Activated naive CD4-positive, alpha-beta T cell treated with anti-CD3 and anti-CD28 coated beads for 36 hours (primary cell): ENCODE results near the gene CGREF1. TPM values are rescaled to one million over a fixed set of nuclear protein-coding genes. Genes with fewer than 3 reads are reported as not detected.

Source experiments
- CTCF ChIA-PET: fragments of 350-600 bp; sonication (Branson Sonifier 250); formaldehyde crosslinking; loops from one replicate; lab custom pipeline; 2021; ENCODE audit warnings: antibody characterized with exemption; lab: Charles Lee
- DNase-seq: peaks from one replicate; pipeline ENCODE4 v3.0.0-alpha.2; 2020
- H3K27ac Mint-ChIP-seq: one replicate; pipeline ENCODE4 v1.8.0; 2021; ENCODE audit warnings: mild to moderate bottlenecking, mixed read lengths
- H3K27me3 Mint-ChIP-seq: one replicate; pipeline ENCODE4 v1.8.0; 2021; ENCODE audit warnings: low read depth, mixed read lengths
- H3K36me3 Mint-ChIP-seq: one replicate; pipeline ENCODE4 v1.8.0; 2021; ENCODE audit warnings: low read depth, mixed read lengths
- H3K4me1 Mint-ChIP-seq: one replicate; pipeline ENCODE4 v1.8.0; 2021; ENCODE audit warnings: low read depth, mixed read lengths
- H3K4me3 Mint-ChIP-seq: one replicate; pipeline ENCODE4 v1.8.0; 2021; ENCODE audit warnings: mild to moderate bottlenecking, moderate library complexity, mixed read lengths
- H3K9me3 Mint-ChIP-seq: one replicate; pipeline ENCODE4 v1.8.0; 2021; ENCODE audit warnings: mixed read lengths
- intact Hi-C: fragments of 100-400 bp; cut with micrococcal nuclease; formaldehyde crosslinking; loops from one replicate; pipeline ENCODE4 v1.15.1; 2023
- total RNA-seq, 2 experiments: library from RNA; stranded (reverse); gene quantifications; one replicate each; pipeline ENCODE4 v1.2.3, GENCODE V29; 2021

The CGREF1 gene
- total RNA-seq, 2 experiments from 2014 or later = 5.8 to 6.6 TPM

- no peaks in the 10 kb centered on the region for H3K4me1 Mint-ChIP-seq
- H3K9me3 Mint-ChIP-seq = no peaks in the 10 kb centered on the region
- no peak overlapping the region for H3K27ac Mint-ChIP-seq
- no peak overlapping the region for H3K4me3 Mint-ChIP-seq
- intact Hi-C loops = no loop called here
- CTCF ChIA-PET = interaction anchor here (1.5 kb wide), 2 partner anchors 42 to 129 kb away, joined by 3 read pairs; no protein-coding TSS in a partner anchor
- no peaks in the 10 kb centered on the region for H3K36me3 Mint-ChIP-seq
- peaks cover 3% of the 10 kb centered on the region for H3K27me3 Mint-ChIP-seq
- no peak for DNase-seq
Measured at GRCh38 chr2:27150639-27151230, 31.8 kb upstream of the CGREF1 start.

- DNase-seq = no peak
- intact Hi-C loops = no loop called here
- no peak overlapping the region for H3K4me3 Mint-ChIP-seq
- H3K4me1 Mint-ChIP-seq = no peaks in the 10 kb centered on the region
- no peaks in the 10 kb centered on the region for H3K9me3 Mint-ChIP-seq
- H3K27ac Mint-ChIP-seq = no peak overlapping the region
- H3K36me3 Mint-ChIP-seq = no peaks in the 10 kb centered on the region
- CTCF ChIA-PET = interaction anchor here (1.5 kb wide), 1 partner anchor 130 kb away, joined by 3 read pairs; no protein-coding TSS in a partner anchor
- peaks cover 3% of the 10 kb centered on the region for H3K27me3 Mint-ChIP-seq
Measured at GRCh38 chr2:27149570-27150405, 30.9 kb upstream of the CGREF1 start.

GRCh38 chr2:27148801-27149439, 30.0 kb upstream of the CGREF1 start, which contains the start of gene TCF23:
Gene TCF23 (plus strand): TSS chr2:27149004. CDS start chr2:27149134, 130 bp downstream.
- no peak for DNase-seq

GRCh38 chr2:27147935-27148334, 29.0 kb upstream of the CGREF1 start:
- Mint-ChIP-seq H3K27ac (no peak overlapping the region), H3K27me3 (peaks cover 3% of the 10 kb centered on the region), H3K4me1 (no peaks in the 10 kb centered on the region), H3K4me3 (no peak overlapping the region), H3K9me3 (peaks cover 6% of the 10 kb centered on the region), H3K36me3 (no peaks in the 10 kb centered on the region)
- no peak for DNase-seq
- intact Hi-C loops = no loop called here
- CTCF ChIA-PET = interaction anchor here (0.7 to 1.2 kb wide), 2 partner anchors 22 to 430 kb away, joined by 3 to 4 read pairs; no protein-coding TSS in a partner anchor

More at GRCh38 chr2:27148801-27149439, 30.0 kb upstream of the CGREF1 start, which contains the start of gene TCF23:
- Mint-ChIP-seq H3K36me3 (no peaks in the 10 kb centered on the region), H3K4me3 (no peak within 1 kb of the TSS), H3K27me3 (peaks cover 3% of the 10 kb centered on the region), H3K4me1 (no peaks in the 10 kb centered on the region), H3K9me3 (no peaks in the 10 kb centered on the region), H3K27ac (no peak within 1 kb of the TSS)
- intact Hi-C loops = no loop called here
- CTCF ChIA-PET = interaction anchor here (1.2 to 1.5 kb wide), 2 partner anchors 21 to 130 kb away, joined by 3 to 4 read pairs; no protein-coding TSS in a partner anchor

GRCh38 chr2:27145682-27146081, 26.8 kb upstream of the CGREF1 start:
- CTCF ChIA-PET = interaction anchor here (1.1 kb wide), 1 partner anchor 203 kb away, joined by 3 read pairs; no protein-coding TSS in a partner anchor

GRCh38 chr2:27143285-27143684, 24.4 kb upstream of the CGREF1 start:
- CTCF ChIA-PET = no interaction called here
- Mint-ChIP-seq H3K9me3 (peaks cover 6% of the 10 kb centered on the region), H3K27ac (no peak overlapping the region), H3K4me1 (no peaks in the 10 kb centered on the region), H3K27me3 (peaks cover 3% of the 10 kb centered on the region), H3K36me3 (no peaks in the 10 kb centered on the region), H3K4me3 (no peak overlapping the region)
- intact Hi-C loops = no loop called here
- no peak for DNase-seq

More at GRCh38 chr2:27145682-27146081, 26.8 kb upstream of the CGREF1 start:
- no peak for DNase-seq
- H3K9me3 Mint-ChIP-seq = peaks cover 6% of the 10 kb centered on the region
- no peak overlapping the region for H3K27ac Mint-ChIP-seq
- H3K27me3 Mint-ChIP-seq = peaks cover 3% of the 10 kb centered on the region
- no peak overlapping the region for H3K4me3 Mint-ChIP-seq
- intact Hi-C loops = no loop called here
- H3K36me3 Mint-ChIP-seq = no peaks in the 10 kb centered on the region
- no peaks in the 10 kb centered on the region for H3K4me1 Mint-ChIP-seq

- DNase-seq = no peak
- Mint-ChIP-seq H3K27ac (no peak within 1 kb of the TSS), H3K36me3 (peaks cover 2% of the 10 kb centered on the region), H3K4me3 (no peak within 1 kb of the TSS), H3K9me3 (peaks cover 6% of the 10 kb centered on the region), H3K27me3 (no peaks in the 10 kb centered on the region), H3K4me1 (peaks cover 5% of the 10 kb centered on the region)
- intact Hi-C loops = no loop called here
- CTCF ChIA-PET = no interaction called here
Measured at GRCh38 chr2:27139310-27139709, 20.4 kb upstream of the CGREF1 start, which contains the start of gene PRR30. Gene PRR30 (minus strand): TSS chr2:27139410. CDS start chr2:27138329, 1,081 bp downstream.

- DNase-seq = no peak
- CTCF ChIA-PET = no interaction called here
- Mint-ChIP-seq H3K4me3 (no peak overlapping the region), H3K9me3 (peaks cover under 1% of the 10 kb centered on the region), H3K4me1 (peaks cover 12% of the 10 kb centered on the region), H3K27ac (no peak overlapping the region), H3K27me3 (no peaks in the 10 kb centered on the region), H3K36me3 (peaks cover 7% of the 10 kb centered on the region)
- intact Hi-C loops = no loop called here
Measured at GRCh38 chr2:27138111-27138510, 19.2 kb upstream of the CGREF1 start.

GRCh38 chr2:27137322-27137935, 18.5 kb upstream of the CGREF1 start:
- H3K4me1 Mint-ChIP-seq = peaks cover 19% of the 10 kb centered on the region
- H3K27me3 Mint-ChIP-seq = no peaks in the 10 kb centered on the region
- peaks cover 7% of the 10 kb centered on the region for H3K36me3 Mint-ChIP-seq
- H3K27ac Mint-ChIP-seq = no peak overlapping the region
- no peak overlapping the region for H3K4me3 Mint-ChIP-seq
- CTCF ChIA-PET = no interaction called here
- intact Hi-C loops = no loop called here
- no peaks in the 10 kb centered on the region for H3K9me3 Mint-ChIP-seq
- no peak for DNase-seq

- H3K27me3 Mint-ChIP-seq = no peaks in the 10 kb centered on the region
- H3K4me3 Mint-ChIP-seq = no peak overlapping the region
- DNase-seq = no peak
- H3K9me3 Mint-ChIP-seq = no peaks in the 10 kb centered on the region
- CTCF ChIA-PET = interaction anchor here (0.6 kb wide), 1 partner anchor 33 kb away, joined by 3 read pairs; no protein-coding TSS in a partner anchor
- no peak overlapping the region for H3K27ac Mint-ChIP-seq
- intact Hi-C loops = no loop called here
- H3K36me3 Mint-ChIP-seq = peaks cover 8% of the 10 kb centered on the region
- H3K4me1 Mint-ChIP-seq = peaks cover 20% of the 10 kb centered on the region
Measured at GRCh38 chr2:27136751-27137150, 17.8 kb upstream of the CGREF1 start.

GRCh38 chr2:27135478-27135955, 16.6 kb upstream of the CGREF1 start:
- intact Hi-C loops = no loop called here
- H3K27ac Mint-ChIP-seq = peak overlapping the region; percentile 93
- CTCF ChIA-PET = interaction anchor here (0.6 to 3.0 kb wide), 4 partner anchors 11 to 893 kb away, joined by 3 to 17 read pairs (median 6); partner anchors contain the start of gene ABHD1
- peaks cover 20% of the 10 kb centered on the region for H3K4me1 Mint-ChIP-seq
- no peaks in the 10 kb centered on the region for H3K9me3 Mint-ChIP-seq
- H3K36me3 Mint-ChIP-seq = peaks cover 12% of the 10 kb centered on the region
- DNase-seq = no peak
- H3K4me3 Mint-ChIP-seq = peak overlapping the region; percentile 95
- no peaks in the 10 kb centered on the region for H3K27me3 Mint-ChIP-seq
